ENCODE measurements around the gene UCK2. TPM values are rescaled to one million over a fixed set of nuclear protein-coding genes. Genes with fewer than 3 reads are reported as not detected.

UCK2 gene
- total RNA-seq, 1 donor from 2014 or later = 19.6 TPM

DNA sequence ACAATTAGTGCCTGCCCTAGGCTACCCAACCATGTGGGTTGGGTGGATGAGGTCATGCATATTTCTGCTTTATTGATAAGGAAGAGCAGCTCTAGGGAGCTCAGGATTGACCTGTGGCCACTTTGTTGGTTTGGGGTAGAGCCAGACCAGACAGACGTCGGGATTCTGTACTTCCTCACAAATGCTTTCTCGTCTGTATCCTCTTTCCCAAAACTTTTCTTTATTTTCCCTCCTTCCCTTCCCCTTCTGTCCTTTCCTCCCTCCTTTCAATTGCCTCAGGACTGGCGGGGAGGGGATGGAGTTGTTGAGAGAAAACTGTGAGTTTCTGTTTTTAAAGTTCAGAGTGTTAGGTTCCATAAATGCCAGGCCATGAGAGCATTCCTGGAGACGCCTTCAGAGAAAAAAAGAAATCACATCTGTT lies 68.0 kb downstream of the UCK2 start:
- no peak for ATAC-seq (ENCODE audit: low read depth)
- TF ChIP-seq CTCF (IDR thresholded peaks at IDR 0.05) = no peak
- Mint-ChIP-seq H3K4me1 (no peaks in the 10 kb centered on the region), H3K9me3 (no peaks in the 10 kb centered on the region), H3K36me3 (ENCODE audit: low read depth) (peaks cover 38% of the 10 kb centered on the region), H3K4me3 (no peak overlapping the region), H3K27me3 (no peaks in the 10 kb centered on the region), H3K27ac (no peak overlapping the region)
- intact Hi-C loops (cut with micrococcal nuclease) = no loop called here
- ChIA-PET POLR2A (no interaction called here), CTCF (no interaction called here)
- no peak for DNase-seq

DNA sequence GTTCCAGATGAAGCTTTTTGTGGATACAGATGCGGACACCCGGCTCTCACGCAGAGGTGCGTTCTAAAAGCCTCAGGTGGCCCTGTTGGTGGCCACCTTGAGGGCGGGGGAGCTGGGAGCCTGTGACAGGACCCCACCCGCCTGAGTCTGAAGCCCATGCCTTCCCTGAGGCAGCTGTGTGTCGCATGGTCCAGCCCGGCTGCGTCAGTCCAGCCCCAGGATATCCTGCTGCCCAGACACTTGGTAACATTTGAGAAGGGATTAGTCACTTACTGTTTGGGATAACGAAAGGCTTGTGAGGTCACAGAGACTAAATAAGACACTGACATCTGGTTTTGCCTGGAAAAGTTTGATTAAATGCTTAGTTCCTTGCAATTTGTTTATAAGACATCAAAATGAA lies 68.9 kb downstream of the UCK2 start:
- no peak for TF ChIP-seq CTCF (IDR thresholded peaks at IDR 0.05)
- peaks cover 39% of the 10 kb centered on the region for H3K36me3 Mint-ChIP-seq (ENCODE audit: low read depth)
- no peaks in the 10 kb centered on the region for H3K9me3 Mint-ChIP-seq
- H3K4me3 Mint-ChIP-seq = no peak overlapping the region
- ChIA-PET POLR2A (no interaction called here), CTCF (no interaction called here)
- H3K4me1 Mint-ChIP-seq = no peaks in the 10 kb centered on the region
- DNase-seq (no peak), ATAC-seq (ENCODE audit: low read depth) (no peak)
- intact Hi-C loops (cut with micrococcal nuclease) = no loop called here
- H3K27me3 Mint-ChIP-seq = no peaks in the 10 kb centered on the region
- no peak overlapping the region for H3K27ac Mint-ChIP-seq

DNA sequence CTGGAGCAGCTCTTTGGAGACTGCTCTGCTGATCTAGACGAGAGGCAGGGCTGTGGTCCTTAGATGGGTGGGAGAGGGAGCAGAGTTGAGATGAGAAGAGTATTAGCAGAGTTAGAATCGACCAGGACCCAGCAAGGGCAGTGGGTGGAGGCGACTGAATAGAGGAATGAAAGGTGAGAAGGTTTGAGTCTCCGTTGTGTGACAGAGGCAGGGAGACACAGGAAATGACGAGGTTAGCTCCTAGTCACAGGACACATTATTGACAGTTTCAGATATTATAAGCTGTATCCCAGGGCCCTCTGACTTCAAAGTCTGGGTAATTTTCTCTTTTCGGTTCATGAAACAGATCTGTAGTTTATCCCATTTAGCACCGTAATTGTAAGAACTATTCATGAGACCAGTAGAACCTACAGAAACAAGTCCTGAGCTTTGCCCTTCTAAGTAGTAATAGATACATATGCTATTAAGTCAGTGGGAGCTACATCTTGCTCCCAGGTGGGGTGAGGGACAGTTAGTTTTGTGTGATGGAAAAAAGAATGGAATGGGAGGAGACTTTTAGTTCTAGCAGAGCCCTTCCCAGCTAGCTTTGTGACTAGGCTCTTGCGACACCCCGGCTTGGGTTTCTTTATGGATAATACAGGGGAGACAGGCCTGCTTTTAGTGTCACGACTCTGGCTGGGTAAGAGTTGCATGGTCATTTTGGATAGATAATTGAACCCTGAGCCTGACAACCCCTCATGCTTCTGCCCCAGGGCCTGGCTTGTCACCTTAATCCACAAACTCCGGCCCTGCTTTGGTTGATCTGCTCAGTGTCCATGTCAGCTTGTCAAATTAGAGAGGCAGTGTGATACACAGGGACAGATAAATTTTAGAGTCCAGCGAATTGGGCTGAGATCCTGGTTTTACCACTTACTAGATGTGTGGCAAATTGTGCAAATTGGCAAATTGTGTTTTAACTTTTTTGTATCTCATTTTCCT lies 70.2 kb downstream of the UCK2 start:
- Mint-ChIP-seq H3K36me3 (ENCODE audit: low read depth) (peaks cover 33% of the 10 kb centered on the region), H3K27ac (no peak overlapping the region), H3K4me3 (no peak overlapping the region), H3K4me1 (no peaks in the 10 kb centered on the region), H3K27me3 (no peaks in the 10 kb centered on the region), H3K9me3 (no peaks in the 10 kb centered on the region)
- TF ChIP-seq CTCF (IDR thresholded peaks at IDR 0.05) = no peak
- CTCF ChIA-PET = no interaction called here
- intact Hi-C loops (cut with micrococcal nuclease) = no loop called here
- POLR2A ChIA-PET = no interaction called here
- ATAC-seq (ENCODE audit: low read depth) = no peak
- DNase-seq = no peak

DNA sequence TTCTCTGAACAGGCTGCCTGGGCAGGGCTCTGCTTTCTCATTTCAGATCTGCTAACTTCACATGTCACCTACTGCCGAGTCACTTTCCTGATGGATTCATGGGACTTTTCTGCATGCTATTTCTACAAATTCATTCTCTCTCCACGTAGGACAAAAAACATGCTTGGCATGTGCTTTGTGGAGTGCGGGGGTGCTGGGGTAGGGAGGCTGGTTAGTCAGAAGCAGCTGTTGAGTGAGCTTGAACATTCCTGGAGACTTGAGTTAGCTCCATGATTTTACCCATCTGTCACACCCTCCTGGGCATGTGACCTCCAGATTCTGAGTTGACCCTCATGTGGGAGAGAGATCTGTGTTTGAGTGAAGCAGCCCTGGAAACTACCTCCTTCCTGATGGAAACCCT lies 71.4 kb downstream of the UCK2 start:
- H3K36me3 Mint-ChIP-seq (ENCODE audit: low read depth) = peaks cover 38% of the 10 kb centered on the region
- no peaks in the 10 kb centered on the region for H3K9me3 Mint-ChIP-seq
- no peak overlapping the region for H3K4me3 Mint-ChIP-seq
- no peak overlapping the region for H3K27ac Mint-ChIP-seq
- no peaks in the 10 kb centered on the region for H3K4me1 Mint-ChIP-seq
- H3K27me3 Mint-ChIP-seq = no peaks in the 10 kb centered on the region
- ATAC-seq (ENCODE audit: low read depth) = no peak
- intact Hi-C loops (cut with micrococcal nuclease) = no loop called here
- TF ChIP-seq CTCF (IDR thresholded peaks at IDR 0.05) = no peak
- CTCF ChIA-PET = no interaction called here
- POLR2A ChIA-PET = no interaction called here
- DNase-seq = no peak

- DNase-seq = no peak
- Mint-ChIP-seq H3K27ac (no peak overlapping the region), H3K27me3 (no peaks in the 10 kb centered on the region), H3K9me3 (no peaks in the 10 kb centered on the region), H3K36me3 (ENCODE audit: low read depth) (peaks cover 39% of the 10 kb centered on the region), H3K4me3 (no peak overlapping the region), H3K4me1 (no peaks in the 10 kb centered on the region)
- TF ChIP-seq CTCF (IDR thresholded peaks at IDR 0.05) = no peak
- ChIA-PET POLR2A (no interaction called here), CTCF (no interaction called here)
- intact Hi-C loops (cut with micrococcal nuclease) = no loop called here
- no peak for ATAC-seq (ENCODE audit: low read depth)
Observed at GRCh38 chr1:165899461-165899941, 72.1 kb downstream of the UCK2 start.
